Gastroesophageal sphincter (tissue), 4 donors: Measurements from ENCODE around the gene CCNDBP1. TPM values are rescaled to one million over a fixed set of nuclear protein-coding genes. Genes with fewer than 3 reads are reported as not detected.
"Not testable (repeated sequence)": the region's sequence is repeated elsewhere in the genome, so short reads cannot be mapped to it uniquely, and the experiment has no call there.

ENCODE experiments used
- ATAC-seq: fragments of 150-250 bp; one replicate; pipeline ENCODE4 v1.9.1; 2016; ENCODE audit warnings: mild to moderate bottlenecking, moderate library complexity
- H3K27ac ChIP-seq, 4 donors: fragments of 200-600 bp; sonication (generic) in 3 of 4; 1 replicate in 3 of 4; 2 replicates in 1 of 4; pipeline ENCODE4 v1.5.1; 2016 to 2019
- H3K27me3 ChIP-seq: fragments of 200-600 bp; sonication (generic); one replicate; pipeline ENCODE4 v1.5.1; 2019
- H3K36me3 ChIP-seq, 2 donors: fragments of 200-600 bp; sonication (generic); one replicate each; pipeline ENCODE4 v1.5.1; 2019; ENCODE audit warnings: control low read depth in 1 of 2
- H3K4me1 ChIP-seq, 3 donors: fragments of 200-600 bp; sonication (generic); 1 replicate in 2 of 3; 2 replicates in 1 of 3; pipeline ENCODE4 v1.5.1; 2016 to 2019; ENCODE audit warnings: control low read depth in 2 of 3
- H3K4me3 ChIP-seq, 2 donors: fragments of 200-600 bp; sonication (generic); one replicate each; pipeline ENCODE4 v1.5.1; 2019; ENCODE audit warnings: mild to moderate bottlenecking in 1 of 2, moderate library complexity in 1 of 2
- H3K9me3 ChIP-seq, 3 donors: fragments of 200-600 bp; sonication (generic); one replicate each; pipeline ENCODE4 v1.5.1; 2017 to 2019; ENCODE audit warnings: control low read depth in 2 of 3
- CTCF ChIP-seq, 4 experiments: fragments of 200-600 bp in 2 of 4; fragments of 450-650 bp in 2 of 4; sonication (generic) in 1 of 4; IDR thresholded peaks; one replicate each; pipeline ENCODE4 v1.5.1; 2017 to 2019; ENCODE audit warnings: antibody characterized with exemption in 4 of 4, mild to moderate bottlenecking in 2 of 4, moderate library complexity in 2 of 4
- EP300 ChIP-seq: sonication (generic); formaldehyde crosslinking; IDR thresholded peaks from one replicate; pipeline ENCODE4 v1.6.1; 2017; ENCODE audit warnings: antibody characterized with exemption, mild to moderate bottlenecking
- POLR2A ChIP-seq, 2 donors: fragments of 450-650 bp; IDR thresholded peaks; one replicate each; pipeline ENCODE4 v1.6.1; 2017; ENCODE audit warnings: antibody characterized with exemption in 2 of 2, mild to moderate bottlenecking in 2 of 2, moderate library complexity in 1 of 2
- POLR2AphosphoS5 ChIP-seq: sonication (generic); formaldehyde crosslinking; IDR thresholded peaks from one replicate; pipeline ENCODE4 v1.6.1; 2017; ENCODE audit warnings: antibody characterized with exemption
- WGBS, 2 donors: methylation state at CpG; one replicate each; pipeline ENCODE4 v1.1.5; 2018; ENCODE audit warnings: low coverage in 1 of 2; 5-methylcytosine and 5-hydroxymethylcytosine counted together
- total RNA-seq, 4 donors: library from RNA; depleted of rRNA; stranded (reverse); fragments of >200 nt; gene quantifications; one replicate each; pipeline ENCODE4 v1.1.0, GENCODE V29; 2016

CCNDBP1 gene
- total RNA-seq, 4 donors from 2014 or later = 43.0 to 70.9 (median 54.1) TPM

GRCh38 chr15:43221422-43221821 is 36.2 kb downstream of the CCNDBP1 start:
- no peaks in the 10 kb centered on the region for H3K4me1 ChIP-seq
- H3K27ac ChIP-seq = no peak overlapping the region
- H3K4me3 ChIP-seq = no peak overlapping the region
- ATAC-seq = no peak
- 58 to 67% methylated on average over 1 of the region's 1 CpG for WGBS, 2 donors
- TF ChIP-seq POLR2AphosphoS5 (no peak), POLR2A (IDR thresholded peaks at IDR 0.05) (no peak), EP300 (no peak), CTCF (IDR thresholded peaks at IDR 0.05) (no peak)
- H3K27me3 ChIP-seq = peaks cover 11% of the 10 kb centered on the region
- H3K36me3 ChIP-seq = no peaks in the 10 kb centered on the region
- H3K9me3 ChIP-seq = no peaks in the 10 kb centered on the region

- Histone ChIP-seq H3K9me3 (no peaks in the 10 kb centered on the region), H3K27ac (no peak overlapping the region), H3K4me1 (peaks cover 0 to 5% (median 0%) of the 10 kb centered on the region in 3 donors), H3K4me3 (no peak overlapping the region), H3K27me3 (peaks cover 10% of the 10 kb centered on the region), H3K36me3 (no peaks in the 10 kb centered on the region)
- no peak for TF ChIP-seq POLR2AphosphoS5
- TF ChIP-seq CTCF (IDR thresholded peaks at IDR 0.05) = peak; percentile 19 to 64 (median 58)
- no peak for TF ChIP-seq POLR2A (IDR thresholded peaks at IDR 0.05)
- no peak for TF ChIP-seq EP300
- peak; percentile 79 for ATAC-seq
- WGBS, 2 donors = 39 to 47% methylated on average over 13 to 14 of the region's 16 CpGs
Observed at GRCh38 chr15:43225201-43225949, 40.2 kb downstream of the CCNDBP1 start.

- H3K36me3 ChIP-seq, H3K9me3 ChIP-seq, H3K4me1 ChIP-seq, H3K27ac ChIP-seq, H3K4me3 ChIP-seq, ATAC-seq: not testable (repeated sequence)
- peaks cover 10% of the 10 kb centered on the region for H3K27me3 ChIP-seq
- 60 to 100% methylated on average over 1 of the region's 12 CpGs for WGBS, 2 donors
Observed at GRCh38 chr15:43225950-43226255, 40.7 kb downstream of the CCNDBP1 start.

- H3K27ac ChIP-seq = no peak overlapping the region
- H3K4me3 ChIP-seq = no peak overlapping the region
- peaks cover 10% of the 10 kb centered on the region for H3K27me3 ChIP-seq
- TF ChIP-seq POLR2AphosphoS5 = no peak
- TF ChIP-seq EP300 = no peak
- no peak for TF ChIP-seq CTCF (IDR thresholded peaks at IDR 0.05)
- no peak for TF ChIP-seq POLR2A (IDR thresholded peaks at IDR 0.05)
- 86 to 100% methylated on average over 1 of the region's 57 CpGs for WGBS, 2 donors
- ATAC-seq = no peak
- H3K4me1 ChIP-seq = peaks cover 0 to 5% (median 0%) of the 10 kb centered on the region in 3 donors
- no peaks in the 10 kb centered on the region for H3K9me3 ChIP-seq
- H3K36me3 ChIP-seq = no peaks in the 10 kb centered on the region
Observed at GRCh38 chr15:43226436-43227305, 41.5 kb downstream of the CCNDBP1 start.

GRCh38 chr15:43229977-43230376 is 44.8 kb downstream of the CCNDBP1 start:
- TF ChIP-seq CTCF (IDR thresholded peaks at IDR 0.05) (no peak), POLR2A (IDR thresholded peaks at IDR 0.05) (no peak), POLR2AphosphoS5 (no peak), EP300 (no peak)
- H3K4me1 ChIP-seq = peaks cover 0 to 5% (median 0%) of the 10 kb centered on the region in 3 donors
- no peaks in the 10 kb centered on the region for H3K36me3 ChIP-seq
- peaks cover 4% of the 10 kb centered on the region for H3K27me3 ChIP-seq
- 30 to 67% methylated on average over 2 to 5 of the region's 5 CpGs for WGBS, 2 donors
- no peaks in the 10 kb centered on the region for H3K9me3 ChIP-seq
- ATAC-seq = no peak
- H3K27ac ChIP-seq = peak overlapping the region in 3 of 4 donors; percentile 7 to 51 (median 31)
- H3K4me3 ChIP-seq = no peak overlapping the region
